GM13977 (cell line): Measurements from ENCODE around the gene OR52L1.
"Not testable (repeated sequence)": the region's sequence is repeated elsewhere in the genome, so short reads cannot be mapped to it uniquely, and the experiment has no call there.

Experiments
- DNase-seq: peaks from one replicate; pipeline ENCODE4 v3.0.0; 2012; ENCODE audit warnings: low spot score
- in situ Hi-C: fragments of 300-500 bp; cut with MboI; formaldehyde crosslinking; loops from one replicate; pipeline ENCODE4 v1.12.0; 2022; ENCODE audit warnings: low sequenced_read_pairs, low pct_unique_long_range_greater_than_20kb, mixed read lengths, inconsistent platforms; ENCODE audit not compliant: unreplicated experiment
- TF ChIP-seq, protein P1 (sequence below): IDR thresholded peaks from 2 replicates; pipeline ENCODE4 v1.5.1; 2012; ENCODE audit warnings: mild to moderate bottlenecking, control low read depth; ENCODE audit not compliant: insufficient read depth; ENCODE audit errors: extremely low read depth, missing control alignments

OR52L1 gene

DNA sequence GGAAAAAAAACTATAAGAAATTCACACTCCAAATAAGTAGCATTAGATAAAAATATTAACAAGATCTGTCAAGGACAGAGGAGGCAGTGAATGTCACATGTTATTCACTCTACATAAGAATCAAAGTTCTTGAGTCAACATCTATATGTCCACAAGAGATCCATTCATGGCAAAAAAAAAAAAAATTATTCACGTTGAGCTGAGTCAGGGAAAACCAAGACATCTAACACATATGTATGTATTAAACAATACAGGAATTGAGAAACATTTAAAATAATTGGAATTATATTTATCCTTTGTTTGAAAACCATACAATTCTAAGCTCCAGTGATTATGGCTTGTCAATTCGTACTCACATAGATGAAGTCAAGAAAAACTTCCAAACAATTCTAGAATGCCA lies 19.8 kb downstream of the OR52L1 start:
- no peak for DNase-seq
- in situ Hi-C loops, result no loop called here
- TF ChIP-seq, protein P1, sequence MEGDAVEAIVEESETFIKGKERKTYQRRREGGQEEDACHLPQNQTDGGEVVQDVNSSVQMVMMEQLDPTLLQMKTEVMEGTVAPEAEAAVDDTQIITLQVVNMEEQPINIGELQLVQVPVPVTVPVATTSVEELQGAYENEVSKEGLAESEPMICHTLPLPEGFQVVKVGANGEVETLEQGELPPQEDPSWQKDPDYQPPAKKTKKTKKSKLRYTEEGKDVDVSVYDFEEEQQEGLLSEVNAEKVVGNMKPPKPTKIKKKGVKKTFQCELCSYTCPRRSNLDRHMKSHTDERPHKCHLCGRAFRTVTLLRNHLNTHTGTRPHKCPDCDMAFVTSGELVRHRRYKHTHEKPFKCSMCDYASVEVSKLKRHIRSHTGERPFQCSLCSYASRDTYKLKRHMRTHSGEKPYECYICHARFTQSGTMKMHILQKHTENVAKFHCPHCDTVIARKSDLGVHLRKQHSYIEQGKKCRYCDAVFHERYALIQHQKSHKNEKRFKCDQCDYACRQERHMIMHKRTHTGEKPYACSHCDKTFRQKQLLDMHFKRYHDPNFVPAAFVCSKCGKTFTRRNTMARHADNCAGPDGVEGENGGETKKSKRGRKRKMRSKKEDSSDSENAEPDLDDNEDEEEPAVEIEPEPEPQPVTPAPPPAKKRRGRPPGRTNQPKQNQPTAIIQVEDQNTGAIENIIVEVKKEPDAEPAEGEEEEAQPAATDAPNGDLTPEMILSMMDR, result no peak

DNA sequence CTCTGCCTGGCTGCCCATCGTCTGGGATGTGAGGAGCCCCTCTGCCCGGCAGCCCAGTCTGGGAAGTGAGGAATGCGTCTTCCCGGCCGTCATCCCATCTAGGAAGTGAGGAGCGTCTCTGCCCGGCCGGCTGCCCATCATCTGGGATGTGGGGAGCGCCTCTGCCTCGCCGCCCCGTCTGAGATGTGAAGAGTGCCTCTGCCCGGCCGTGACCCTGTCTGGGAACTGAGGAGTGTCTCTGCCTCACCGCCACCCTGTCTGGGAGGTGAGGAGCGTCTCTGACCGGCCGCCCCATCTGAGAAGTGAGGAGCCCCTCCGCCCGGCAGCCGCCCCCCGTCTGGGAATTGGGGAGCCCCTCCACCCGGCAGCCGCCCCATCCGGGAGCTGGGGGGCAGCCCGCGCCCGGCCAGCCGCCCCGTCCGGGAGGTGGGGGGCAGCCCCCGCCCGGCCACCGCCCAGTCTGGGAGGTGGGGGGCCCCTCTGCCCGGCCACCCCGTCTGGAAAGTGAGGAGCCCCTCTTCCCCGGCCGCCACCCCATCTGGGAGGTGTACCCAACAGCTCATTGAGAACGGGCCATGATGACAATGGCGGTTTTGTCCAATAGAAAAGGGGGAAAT lies 26.0 kb downstream of the OR52L1 start:
- DNase-seq, in situ Hi-C loops: not testable (repeated sequence)

DNA sequence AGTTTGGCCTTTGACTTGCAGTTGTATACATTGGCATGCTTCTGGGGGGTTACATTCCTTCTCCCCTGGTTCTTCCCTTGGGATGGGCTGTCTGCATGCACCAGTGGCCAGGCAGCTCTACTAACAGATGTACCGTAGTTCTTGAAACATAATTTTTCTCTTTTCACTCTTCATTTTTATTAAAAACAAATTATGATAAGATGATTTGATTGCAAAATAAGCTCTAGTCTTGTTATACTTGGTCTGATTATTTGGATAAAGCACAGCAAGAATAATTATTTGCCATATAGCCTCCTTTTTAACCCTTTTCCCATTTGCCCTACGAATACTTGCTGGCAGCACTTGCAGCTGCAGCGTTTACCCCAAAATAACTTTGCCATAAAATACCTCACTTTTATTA lies 31.2 kb downstream of the OR52L1 start:
- no peak for DNase-seq
- TF ChIP-seq, protein P1, result no peak
- in situ Hi-C loops, result no loop called here

DNA sequence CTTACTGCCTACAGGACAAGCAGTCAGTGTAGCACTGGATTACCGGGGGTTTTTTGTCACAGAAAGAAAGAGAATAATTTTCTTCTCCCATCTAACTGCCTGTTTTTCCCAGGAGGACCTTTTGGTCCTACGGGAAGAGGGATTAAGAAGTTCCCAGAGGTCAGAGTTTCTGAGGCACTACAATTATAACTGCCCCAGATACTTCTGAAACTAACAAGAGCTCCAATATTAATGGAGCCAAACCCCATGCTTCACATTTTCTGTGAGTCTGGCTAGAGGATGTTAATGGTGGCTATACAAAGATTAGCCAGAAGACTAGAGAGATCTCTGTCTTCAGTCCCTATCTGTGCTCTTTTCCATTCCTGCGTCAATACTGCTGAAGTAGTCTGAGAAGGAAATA lies 44.8 kb downstream of the OR52L1 start, which contains the start of gene OR56A3:
TSS of gene OR56A3 (plus strand) at position 301 of the 400 bp plus-strand sequence. CDS start 5,096 bp downstream, outside the sequence.
- in situ Hi-C loops, result no loop called here
- TF ChIP-seq, protein P1, result no peak
- DNase-seq, result no peak

DNA sequence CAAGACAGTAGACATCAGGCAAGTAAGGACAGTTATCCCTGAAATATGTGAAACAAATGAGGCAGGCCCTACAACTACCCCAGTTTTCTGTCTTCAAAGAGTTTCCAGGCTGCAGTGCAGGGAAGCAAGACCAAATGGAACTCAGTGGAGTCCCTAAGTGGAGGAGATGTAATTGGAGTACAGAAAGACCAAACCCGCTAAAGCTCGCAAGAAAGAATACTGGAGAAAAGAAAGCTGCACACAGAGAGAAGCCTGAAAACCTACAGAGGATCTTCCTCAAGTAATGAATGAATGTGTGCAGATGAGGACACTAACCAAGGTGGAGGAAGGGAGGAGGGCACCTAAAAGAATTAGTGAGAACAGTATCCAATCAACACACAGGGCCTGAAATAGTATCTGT lies 46.0 kb downstream of the OR52L1 start:
- in situ Hi-C loops, result no loop called here
- no peak for DNase-seq
- TF ChIP-seq, protein P1, result no peak

DNA sequence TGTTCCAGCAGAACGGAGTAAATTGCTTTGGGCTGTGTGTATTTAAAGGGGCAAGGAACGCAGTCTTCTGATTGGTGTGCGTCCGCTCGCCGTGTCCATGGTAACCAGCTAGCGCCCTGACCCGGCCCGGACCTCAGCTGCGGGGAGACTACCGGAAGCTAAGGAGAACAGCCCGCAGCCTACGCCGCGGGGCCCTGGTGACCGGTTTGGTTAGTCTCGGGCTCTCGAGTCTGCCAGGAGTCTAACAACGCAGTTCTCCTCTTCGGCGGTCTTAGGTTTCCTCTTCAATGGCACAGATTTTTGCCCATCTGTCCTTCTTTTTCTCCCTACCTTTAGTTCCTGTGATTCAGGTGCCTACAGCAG lies 48.2 kb downstream of the OR52L1 start:
- in situ Hi-C loops, result no loop called here
- DNase-seq, result no peak
- TF ChIP-seq, protein P1, result no peak

DNA sequence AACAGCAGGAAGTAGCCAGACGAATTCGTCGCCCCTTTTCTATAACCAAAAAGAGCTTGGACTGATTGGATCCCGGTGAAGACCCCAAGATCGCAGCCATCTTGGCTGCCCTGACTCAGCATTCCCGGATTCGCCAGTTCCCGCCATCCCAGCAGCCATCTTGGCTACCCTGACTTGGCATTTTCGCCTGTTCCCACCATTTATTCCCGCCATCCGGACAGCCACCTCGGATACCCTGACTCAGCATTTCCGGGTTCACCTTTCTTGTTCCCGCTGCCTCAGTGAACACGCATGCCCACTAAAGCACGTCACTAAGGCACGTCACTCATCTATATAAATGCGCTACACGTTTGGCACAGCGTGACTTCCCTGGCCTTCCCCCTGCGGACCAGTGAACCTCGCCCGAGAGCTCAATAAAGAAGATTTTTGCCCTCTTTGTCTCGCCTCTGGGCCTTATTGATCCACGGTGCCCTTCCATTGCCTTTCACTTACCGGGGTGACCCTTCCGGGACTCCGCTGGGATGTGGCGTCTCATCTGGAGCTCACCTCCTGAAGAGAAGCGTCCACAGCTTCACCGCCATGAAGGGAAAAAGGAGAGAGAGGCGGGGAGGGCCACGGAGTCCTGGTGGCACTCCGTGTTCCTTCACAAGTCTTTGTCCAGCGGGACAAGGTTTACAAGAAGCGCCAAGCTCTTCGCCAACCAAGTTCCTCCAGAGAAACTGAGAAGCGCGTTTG lies 48.8 kb downstream of the OR52L1 start:
- in situ Hi-C loops, result no loop called here

More for the DNA sequence above, 48.8 kb downstream of the OR52L1 start:
- no peak for DNase-seq
- TF ChIP-seq, protein P1, result no peak
